ENCODE results near the gene GGA1.

DNA sequence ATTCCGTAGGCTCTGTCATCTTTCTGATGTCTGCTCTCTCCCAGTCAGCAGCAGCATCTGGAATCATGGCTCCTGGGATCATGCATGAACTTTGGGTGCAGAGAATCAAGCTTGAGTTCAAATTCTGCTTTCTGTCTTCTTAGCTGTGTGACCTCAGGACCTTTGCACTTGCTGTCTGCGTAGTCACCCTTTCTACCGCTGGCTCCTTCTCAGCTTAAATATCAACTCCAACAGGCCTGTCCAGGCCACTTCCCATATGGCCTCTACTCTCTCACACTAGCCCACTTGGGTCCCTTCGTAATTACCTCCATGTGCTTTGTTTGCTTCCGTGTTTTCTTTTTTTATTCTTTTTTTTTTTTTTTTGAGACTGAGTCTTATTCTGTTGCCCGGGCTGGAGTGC is 4.6 kb upstream of the GGA1 start:
- TF ChIP-seq, protein P1, sequence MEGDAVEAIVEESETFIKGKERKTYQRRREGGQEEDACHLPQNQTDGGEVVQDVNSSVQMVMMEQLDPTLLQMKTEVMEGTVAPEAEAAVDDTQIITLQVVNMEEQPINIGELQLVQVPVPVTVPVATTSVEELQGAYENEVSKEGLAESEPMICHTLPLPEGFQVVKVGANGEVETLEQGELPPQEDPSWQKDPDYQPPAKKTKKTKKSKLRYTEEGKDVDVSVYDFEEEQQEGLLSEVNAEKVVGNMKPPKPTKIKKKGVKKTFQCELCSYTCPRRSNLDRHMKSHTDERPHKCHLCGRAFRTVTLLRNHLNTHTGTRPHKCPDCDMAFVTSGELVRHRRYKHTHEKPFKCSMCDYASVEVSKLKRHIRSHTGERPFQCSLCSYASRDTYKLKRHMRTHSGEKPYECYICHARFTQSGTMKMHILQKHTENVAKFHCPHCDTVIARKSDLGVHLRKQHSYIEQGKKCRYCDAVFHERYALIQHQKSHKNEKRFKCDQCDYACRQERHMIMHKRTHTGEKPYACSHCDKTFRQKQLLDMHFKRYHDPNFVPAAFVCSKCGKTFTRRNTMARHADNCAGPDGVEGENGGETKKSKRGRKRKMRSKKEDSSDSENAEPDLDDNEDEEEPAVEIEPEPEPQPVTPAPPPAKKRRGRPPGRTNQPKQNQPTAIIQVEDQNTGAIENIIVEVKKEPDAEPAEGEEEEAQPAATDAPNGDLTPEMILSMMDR (IDR thresholded peaks at IDR 0.05), result no peak
- no peak for TF ChIP-seq EZH2 (IDR thresholded peaks at IDR 0.05; ENCODE audit: borderline replicate concordance, insufficient read depth, low read depth, low read length, poor library complexity, severe bottlenecking)

Measured in B cell (primary cell).